NCI-H1694 (cell line): ENCODE measurements around the gene PELI2.

Experiments used
- DNase-seq: peaks from one replicate; lab custom pipeline; 2025; lab: John Stamatoyannopoulos, UW

The PELI2 gene

DNA sequence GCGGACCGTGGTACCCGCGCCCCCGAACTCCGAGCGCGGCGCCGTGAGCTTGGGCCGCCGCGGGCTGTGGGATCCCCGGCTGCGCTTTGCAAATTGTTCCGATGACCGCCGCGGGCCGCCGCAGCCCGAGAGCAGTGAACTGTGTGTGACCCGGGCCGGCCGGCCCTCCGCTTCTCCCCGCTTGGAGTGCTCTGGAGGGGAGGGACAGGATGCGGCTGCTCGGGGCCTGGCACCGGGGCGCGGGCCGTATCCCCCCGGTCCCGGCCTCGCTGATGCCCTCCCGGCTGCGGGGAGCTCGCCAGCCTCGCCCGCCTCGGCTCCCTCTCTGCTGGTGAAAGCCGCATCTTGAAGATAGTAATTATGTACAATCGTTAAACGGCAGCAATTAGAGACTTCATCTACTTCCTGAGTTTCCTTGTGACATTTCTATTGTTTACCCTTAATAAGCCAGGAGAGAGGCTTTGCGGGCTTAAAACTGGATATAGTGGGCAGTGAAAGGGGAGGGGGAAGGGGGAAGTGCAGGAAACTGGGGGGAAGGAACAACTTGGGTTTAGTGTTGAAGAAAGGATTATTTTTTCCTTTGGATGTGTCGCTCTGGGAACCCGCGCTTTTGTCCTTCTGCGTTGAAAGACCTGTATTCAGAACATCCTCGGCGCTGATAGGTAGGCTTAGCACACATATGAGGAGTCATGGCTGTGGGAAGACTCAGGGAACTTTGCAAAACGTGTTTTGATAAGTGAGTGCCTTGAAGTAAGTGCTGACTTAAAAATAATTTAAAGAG, 1.2 kb downstream of the PELI2 start:
- no peak for DNase-seq

DNA sequence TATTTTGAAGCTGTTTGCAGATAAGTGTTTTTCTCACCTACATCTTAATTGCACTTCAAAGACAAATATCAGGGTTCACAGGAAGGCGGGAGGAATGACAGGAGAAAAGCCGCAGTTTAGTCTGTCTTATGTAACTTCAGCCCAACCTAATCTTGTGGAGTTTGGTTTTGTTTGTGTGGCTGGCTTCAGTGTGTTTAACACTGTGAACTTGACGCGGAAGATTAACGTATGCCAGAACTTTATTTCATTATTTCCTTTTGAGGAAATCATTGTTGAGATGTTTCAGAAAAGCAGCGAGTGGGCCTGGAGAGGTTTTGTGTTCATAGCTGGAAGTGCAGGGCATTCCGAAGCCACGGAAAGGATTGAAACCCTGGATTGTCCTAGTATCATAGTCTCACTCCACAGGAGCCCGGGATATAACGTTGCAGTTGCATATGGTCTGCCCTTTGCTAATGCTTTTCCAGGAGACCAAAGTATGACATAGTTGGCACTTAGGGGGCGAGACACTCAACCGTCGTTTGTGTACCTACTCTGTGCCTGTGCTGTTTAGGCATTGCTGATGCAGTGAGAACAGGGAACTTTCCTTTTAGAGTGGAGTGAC, 2.0 kb downstream of the PELI2 start:
- DNase-seq = no peak

DNA sequence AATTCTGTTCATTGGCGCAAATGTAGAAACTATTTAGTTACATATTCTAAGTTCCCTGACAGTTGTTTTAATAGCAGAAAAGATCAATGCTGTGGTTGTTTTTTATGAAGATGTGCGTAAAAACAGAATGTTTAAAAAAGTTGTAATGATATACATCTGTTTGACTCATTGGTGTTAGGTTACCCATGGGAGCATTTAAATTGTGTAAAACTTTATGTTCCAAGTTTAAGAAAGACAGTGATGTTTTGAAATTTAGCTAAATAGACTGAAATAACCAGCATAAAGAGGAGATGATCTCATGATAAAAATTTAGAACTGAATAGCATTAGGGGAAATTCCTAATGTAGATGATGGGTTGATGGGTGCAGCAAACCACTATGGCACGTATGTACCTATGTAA, 3.6 kb downstream of the PELI2 start:
- no peak for DNase-seq

DNA sequence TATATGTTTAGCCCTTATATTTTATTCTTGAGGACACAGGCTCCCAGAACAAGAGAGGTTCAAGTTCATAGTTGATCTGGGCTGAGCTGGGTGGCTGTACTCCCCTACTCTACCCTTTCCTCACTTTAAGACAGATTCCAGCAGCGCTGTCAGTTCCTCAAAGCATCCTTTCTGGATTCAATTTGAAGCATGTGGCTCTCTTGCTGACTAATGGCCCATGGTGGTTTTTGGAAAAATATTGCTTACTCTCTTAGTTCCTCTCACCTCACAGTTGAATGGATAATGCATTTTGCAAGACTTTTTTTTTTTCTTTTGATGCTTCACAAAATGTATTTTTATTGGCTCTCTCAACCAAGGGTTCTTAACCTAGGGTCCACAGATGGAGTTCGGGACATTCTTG, 4.1 kb downstream of the PELI2 start:
- DNase-seq = no peak

DNA sequence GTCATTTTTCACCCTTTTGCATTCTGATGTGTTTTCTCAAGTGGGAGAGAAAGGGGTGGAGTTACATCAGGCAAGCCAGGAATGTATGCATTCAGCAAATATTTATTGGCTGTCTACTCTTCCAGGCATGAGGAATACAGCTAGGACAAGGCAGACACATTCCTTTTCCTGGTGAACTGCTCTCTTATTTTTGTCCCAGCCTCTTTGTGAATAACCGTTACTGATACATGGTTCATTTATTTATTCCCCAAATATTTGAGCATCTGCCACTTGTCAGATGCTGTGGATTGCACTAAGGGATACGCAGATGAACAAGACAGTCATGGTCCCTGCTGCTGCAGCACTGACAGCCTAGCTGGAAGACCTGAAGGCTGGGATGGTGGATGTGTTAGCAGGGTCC, 6.1 kb downstream of the PELI2 start:
- DNase-seq = peak; percentile 60

DNA sequence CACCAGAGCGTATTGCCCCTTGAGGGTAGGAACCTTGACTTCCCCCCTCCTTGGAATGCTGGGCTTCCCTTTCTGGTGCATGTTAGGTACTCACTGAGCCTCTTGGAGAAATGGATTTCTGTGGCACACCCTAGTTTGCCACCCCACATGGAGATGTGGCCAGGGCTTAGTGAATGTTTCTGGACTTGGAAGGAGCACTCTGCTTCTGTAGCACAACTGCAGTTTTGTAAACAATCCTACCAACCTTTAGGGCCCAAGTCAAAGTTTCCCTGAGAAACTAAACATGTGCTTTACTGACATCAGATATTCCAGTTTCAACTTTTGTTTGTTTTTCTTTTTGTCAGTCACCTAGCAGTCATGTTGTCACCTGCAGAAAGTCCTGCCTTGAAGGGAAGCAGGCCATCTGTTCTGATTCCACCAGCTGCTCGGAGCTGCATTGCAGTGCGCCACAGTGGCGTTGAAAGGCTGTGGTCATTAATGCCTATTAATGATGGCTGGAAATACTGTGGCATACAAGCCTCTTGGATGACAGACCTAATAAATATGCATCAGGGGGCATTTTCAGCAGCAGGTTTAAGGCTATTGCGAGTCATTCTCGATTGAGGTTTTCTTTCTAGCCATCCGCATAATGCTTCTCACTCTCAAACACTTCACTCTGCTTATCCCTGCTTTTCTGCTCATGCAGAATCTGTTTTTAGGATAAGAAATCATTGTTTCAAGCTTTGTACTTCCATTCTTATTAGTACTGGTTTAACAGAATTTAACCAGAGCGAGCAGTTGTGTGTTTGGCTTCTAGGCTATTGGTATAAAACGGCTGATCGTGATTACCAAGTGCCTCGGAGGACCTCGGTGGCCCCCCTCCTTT, 7.8 kb downstream of the PELI2 start:
- DNase-seq = peak; percentile 43

DNA sequence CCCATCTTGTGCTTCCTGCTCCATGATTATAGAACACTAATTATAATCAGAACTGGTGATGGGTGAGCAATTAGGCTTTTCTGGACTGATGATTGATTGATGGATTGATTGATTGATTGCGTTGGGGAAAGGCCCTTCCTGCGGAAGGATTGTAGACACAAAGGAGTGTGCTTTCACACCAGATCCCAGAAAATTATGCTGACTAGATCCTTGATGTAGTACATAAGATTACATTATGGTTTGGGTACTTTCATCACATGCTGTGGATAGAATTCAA, 8.4 kb downstream of the PELI2 start:
- DNase-seq = no peak

DNA sequence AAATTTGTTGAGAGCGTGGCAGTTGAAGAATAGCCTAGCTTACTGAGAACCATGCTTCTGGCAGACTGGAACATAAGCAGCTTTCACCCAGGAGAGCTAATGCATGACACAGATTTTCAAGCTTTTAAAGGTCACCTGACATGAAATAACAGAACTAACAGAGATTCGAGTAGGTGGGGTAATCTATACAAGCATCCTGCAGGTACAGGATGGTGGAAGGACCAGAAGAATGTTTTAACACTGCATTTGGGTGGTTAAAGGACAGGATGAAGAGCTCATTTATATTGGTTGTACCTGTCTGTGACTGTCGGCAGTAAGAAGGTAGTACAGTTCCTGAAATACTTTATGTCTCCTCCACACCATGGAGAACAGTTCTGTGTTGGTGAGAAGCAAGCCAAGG, 8.9 kb downstream of the PELI2 start:
- no peak for DNase-seq

DNA sequence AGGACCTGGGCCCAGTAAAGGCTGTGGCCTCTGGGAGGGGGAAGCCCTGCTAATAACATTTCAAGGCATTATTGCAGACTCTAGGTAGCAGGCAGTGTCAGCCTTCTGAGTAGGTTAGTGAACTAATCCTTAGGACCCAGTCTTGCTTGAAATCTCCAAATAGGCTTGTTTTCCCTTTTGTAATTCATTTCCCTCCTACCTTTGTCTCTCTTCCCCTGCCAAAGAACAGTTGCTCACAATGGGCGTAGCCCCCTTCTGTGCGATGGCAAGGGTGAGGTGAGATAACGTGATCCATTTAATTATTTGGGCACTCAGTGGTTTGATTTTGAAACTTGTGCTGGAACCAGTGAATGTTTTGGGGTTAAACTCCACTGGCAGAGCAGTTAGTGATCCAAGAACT, 10.9 kb downstream of the PELI2 start:
- no peak for DNase-seq

DNA sequence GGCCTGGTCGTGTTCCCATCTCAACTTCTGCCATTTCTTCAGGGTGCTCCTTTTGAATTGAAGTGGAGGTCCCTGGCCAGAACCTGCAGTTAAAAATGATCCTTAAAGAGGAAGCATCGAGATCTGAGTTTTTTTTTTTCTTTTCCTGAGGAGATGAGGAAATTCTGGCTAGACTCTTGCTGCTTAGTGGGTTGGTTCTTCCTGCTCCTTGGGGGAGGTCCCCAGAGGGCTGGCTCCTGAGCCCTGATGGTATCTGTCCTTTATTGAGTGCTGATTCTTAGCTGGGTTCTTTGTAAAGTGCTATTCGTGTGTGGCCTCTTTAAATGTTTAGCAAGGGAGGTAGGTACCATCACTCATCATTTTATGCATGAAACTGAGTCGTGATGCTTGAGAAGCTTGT, 11.7 kb downstream of the PELI2 start:
- DNase-seq = no peak

DNA sequence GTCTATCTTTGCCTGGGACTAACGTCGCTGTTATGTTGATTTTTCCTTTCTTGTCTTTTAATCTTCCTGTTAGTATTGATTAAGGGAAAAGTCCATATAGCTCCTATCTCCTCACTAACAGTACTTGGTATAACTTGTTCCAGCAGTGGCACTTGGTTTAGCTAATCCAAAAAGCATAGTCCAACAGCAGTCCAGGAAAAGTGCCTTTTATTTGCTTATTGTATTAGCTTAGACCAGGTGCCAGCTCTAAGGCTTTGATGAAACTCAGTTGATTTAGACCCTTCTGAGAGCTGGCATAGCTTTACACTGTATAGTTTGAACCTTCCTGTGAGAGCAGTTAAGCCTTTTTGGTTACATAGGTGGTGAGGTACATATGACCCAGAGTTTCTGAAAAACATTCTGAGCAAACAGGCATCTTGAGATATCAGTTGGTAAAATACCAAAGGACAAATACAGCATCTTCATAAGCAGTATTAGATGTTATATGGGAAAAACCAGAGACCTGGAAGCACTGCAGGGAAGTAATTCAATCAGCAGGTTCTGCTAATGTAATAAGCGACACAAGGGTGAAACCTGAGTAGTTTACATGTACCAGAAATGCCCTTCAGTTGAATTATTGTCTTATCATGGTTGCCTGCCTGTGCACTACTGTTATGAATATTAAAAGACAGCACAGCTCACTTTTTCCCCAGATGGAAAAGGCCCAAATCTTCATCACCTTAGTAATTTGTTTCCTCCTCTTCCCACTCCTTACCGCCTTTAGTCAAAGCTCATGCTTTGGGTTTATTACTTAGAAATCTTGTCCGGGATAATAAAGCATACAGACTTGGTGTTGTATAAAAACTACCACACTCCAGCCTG, 13.0 kb downstream of the PELI2 start:
- DNase-seq = no peak

DNA sequence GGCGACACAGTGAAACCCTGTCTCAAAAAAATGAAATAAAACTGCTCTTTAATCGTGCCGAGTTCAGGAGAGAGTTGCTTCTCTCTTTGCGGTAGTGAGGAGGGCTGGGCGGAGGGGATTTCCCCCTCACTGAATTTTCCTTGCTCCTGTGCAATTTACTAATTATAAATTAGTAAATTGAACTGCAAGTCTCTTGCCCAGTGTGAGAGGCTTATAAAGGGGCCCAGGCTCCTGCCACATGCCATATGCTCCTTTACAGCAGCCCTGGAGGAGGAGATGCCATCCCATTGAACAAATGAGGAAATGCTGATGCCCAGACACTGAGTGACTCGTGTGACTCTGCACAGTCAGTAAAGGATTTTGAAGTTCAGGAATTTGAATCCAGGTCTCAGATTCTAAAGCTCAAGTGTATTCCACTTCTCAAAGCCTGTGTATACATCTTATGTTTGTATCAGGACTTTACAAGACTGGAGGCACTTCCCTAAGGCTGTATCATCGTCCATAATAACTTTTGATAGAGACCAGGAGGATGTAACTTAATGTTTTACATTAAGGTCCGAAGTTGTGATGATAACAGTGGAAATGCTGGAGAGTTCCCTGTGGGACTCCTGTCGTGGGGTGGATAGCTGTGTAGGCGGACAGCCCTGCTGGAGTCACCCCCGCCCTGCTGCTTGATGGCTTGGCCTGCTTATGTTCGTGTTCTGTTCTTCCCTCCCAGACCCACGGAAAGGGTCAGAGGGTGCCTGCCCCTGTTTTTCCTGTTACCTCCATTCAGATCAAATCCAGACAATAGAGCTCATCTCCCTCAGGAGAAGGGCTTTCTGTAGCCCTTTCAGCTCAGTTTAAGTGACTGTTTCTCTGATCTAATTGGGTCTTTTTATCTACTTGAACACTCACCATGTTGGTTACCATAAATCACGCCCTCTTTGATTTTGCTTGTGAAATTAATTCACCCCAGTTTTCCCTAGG, 13.9 kb downstream of the PELI2 start:
- peak; percentile 26 for DNase-seq

DNA sequence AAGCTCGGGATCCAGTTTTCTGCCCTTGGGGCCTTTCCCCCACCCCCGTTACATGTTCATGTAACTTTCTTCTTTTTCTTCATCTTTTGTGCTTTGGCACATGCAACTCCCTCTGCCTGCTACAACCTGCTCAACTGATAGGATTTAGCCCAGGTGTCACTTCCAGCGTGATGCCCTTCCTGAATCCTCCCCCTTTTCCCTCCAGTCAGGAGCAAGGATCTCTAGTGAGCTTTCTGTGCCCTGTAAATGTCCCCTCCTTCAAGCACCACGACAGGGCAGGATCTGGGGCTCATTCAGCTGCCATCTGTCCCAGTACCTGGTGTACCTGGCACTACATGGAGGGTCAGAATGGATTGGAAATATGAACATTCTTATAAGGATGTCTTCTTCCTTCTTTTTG, 15.3 kb downstream of the PELI2 start:
- DNase-seq = no peak

DNA sequence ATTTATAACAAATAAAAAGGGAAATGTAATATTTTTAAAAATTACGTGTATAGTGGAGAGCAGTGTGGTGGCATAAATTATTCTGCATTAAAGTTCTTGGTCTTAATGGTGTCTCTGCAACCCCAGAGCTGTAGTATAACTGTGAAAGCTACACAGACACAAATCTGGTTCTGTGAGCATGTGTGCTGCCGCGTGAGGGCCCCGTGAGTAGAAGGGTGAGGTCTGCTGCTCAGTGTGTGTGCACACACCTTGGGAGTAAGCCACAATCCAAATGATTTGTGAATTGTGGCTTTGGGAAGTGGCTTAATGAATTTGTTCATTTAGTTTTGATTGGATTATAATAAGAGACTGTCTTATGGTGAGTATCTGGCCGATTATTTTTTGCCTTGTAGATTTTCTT, 16.8 kb downstream of the PELI2 start:
- no peak for DNase-seq

DNA sequence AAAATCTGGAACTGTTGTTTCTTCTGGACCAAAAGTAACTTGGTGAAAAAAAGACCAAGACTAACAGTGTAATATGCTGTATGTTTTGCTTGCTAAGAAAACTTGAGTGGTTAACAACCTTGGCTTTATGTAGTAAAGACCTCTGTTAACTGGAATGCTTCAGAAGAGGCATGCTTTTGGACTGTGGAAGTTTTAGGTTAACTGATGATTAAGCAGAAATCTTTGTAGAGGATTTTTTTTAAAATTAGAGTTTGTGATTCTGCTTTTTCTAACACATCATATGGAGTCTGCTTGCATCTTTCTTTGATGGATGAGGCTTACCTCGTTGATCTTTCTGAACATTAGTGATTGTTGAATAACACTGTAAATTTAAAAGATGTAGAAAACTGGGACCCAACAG, 17.5 kb downstream of the PELI2 start:
- no peak for DNase-seq

DNA sequence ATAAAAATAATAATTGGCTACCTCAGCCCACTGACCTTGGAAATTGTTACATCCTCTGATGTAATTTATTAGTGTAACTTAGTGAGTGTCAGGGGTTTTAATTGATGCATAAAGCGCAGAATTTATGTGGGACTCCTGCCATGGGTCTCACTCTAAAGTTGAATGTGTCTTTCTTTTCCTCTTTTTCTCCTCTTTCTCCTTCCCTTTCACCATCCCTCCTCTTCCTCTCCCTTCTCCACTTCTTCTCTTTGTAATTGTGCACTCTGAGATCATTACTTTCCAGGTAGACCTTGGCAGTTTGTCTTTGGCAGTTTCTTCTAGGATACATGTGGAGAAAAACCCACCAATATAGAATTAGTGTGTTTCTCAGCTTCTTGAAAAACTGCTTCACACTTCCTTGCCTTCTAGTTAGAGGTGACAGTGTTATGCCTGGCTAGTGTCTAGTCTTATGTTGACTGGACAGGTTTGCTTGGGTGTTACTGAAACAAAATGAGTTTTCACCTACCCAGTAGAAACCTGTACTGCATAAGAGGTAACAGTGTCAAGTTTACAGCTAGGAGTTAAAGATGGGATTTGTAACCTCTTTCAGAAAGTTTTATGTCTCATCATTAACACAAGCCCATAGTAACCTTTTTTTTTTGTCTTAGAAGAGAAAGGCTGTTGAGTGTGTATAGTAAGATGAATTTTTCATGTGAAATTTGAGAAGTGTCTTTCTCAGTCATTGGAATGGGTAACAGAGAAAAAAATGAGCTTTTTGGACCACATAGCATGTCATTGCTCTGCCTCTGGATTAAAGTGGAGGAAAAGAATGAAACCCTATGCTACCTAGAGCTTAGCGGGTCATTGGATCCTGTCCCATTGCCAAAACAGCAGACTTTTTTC, 18.6 kb downstream of the PELI2 start:
- no peak for DNase-seq

DNA sequence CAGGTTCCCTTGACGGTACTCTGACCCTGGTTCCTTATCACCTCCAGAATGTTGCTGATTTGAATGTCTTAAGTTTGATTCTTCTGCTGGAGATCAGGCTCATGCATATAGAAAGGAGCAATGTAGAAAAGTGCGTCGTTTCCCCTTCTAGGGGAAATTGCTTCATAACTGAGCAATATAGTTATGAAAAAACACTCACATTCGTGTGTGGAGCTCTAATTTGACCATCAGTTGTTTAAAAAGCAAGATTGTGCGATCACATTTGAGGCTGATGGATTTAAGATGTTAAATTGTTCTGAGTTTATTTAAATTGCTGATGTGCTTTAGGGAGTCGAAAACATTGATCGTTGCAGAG, 19.2 kb downstream of the PELI2 start:
- no peak for DNase-seq

DNA sequence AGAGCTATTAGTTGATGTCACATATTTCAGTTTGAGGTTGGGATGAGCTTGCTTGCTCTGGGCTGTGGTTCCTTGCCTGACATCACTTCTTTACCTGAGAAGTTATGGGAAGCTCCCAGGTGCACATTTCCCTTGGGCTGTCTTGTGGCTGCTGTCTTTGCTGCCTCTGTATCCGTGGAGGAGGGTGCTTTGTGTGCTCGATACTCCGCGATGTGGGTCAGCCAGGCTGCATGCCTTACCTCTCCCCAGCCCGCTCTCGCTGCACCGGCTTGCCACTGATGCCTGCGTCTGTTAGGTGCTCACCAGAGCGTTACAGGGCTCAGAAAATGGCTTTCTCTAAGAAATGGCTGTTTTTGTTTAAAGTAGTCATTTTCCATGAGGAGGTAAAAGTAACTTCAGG, 19.6 kb downstream of the PELI2 start:
- no peak for DNase-seq

DNA sequence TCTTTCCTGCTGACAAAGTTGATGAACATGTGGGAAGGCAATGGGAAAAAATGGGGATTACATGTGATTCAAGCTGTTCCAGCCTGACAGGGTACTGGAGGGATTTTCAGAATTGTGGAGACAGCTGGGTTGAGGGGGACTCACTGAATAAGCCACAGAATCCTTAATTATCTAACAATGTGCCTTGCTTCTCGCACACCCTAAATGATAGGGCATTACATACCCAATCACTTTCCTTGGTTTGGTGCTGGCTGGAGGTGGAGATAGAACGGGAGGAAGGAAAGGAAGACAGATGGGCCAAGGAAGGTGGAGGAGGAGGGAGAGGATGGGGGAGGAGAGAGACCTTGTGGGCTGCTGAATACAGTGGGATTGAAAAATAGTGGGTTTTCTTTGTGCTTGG, 20.7 kb downstream of the PELI2 start:
- DNase-seq = no peak

DNA sequence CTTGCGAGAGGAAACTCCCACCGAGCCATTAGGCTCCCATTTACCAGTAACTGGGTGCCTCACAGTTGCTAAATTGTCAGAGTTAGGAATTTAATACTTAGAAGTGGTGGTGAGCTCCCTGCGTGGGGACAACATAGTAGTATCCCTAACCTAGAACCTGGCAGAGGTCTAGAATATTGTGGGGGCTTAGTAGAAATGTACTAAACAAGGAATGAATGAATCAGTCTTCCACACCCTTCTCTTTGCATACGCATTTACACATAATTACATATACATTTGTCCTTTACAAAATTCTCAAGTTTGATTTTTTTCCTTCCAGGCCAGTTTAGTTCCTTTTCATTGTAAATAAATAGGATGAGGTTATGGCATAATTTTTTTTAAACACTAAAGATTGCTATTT, 24.1 kb downstream of the PELI2 start:
- DNase-seq = no peak
